Neural cell (in vitro differentiated cells): ENCODE data around the gene TMTC3.

Experiments used
- EP300 ChIP-seq: fragments of 450-650 bp; conservative IDR thresholded peaks from 2 replicates; pipeline ENCODE4 v1.6.1; 2014; ENCODE audit warnings: antibody characterized with exemption, mild to moderate bottlenecking, moderate library complexity; ENCODE audit not compliant: poor library complexity, severe bottlenecking
- EZH2 ChIP-seq: fragments of 200-600, 300-800 bp; shearing (Covaris generic), sonication (generic); IDR thresholded peaks from 2 replicates; pipeline ENCODE4 v1.6.1; 2014; ENCODE audit warnings: antibody characterized with exemption, low read length, borderline replicate concordance, mild to moderate bottlenecking; ENCODE audit not compliant: insufficient read depth, poor library complexity, severe bottlenecking
- POLR2AphosphoS5 ChIP-seq: IDR thresholded peaks from 2 replicates; pipeline ENCODE4 v1.6.1; 2012
- RAD21 ChIP-seq: fragments of 450-650 bp; conservative IDR thresholded peaks from 2 replicates; pipeline ENCODE4 v1.6.1; 2014; ENCODE audit warnings: antibody characterized with exemption, mild to moderate bottlenecking, moderate library complexity
- SMC3 ChIP-seq: fragments of 450-650 bp; conservative IDR thresholded peaks from 2 replicates; pipeline ENCODE4 v1.6.1; 2014; ENCODE audit warnings: antibody characterized with exemption, mild to moderate bottlenecking, moderate library complexity; ENCODE audit not compliant: poor library complexity
- TAF1 ChIP-seq: IDR thresholded peaks from 2 replicates; pipeline ENCODE4 v1.6.1; 2012; ENCODE audit warnings: low read depth
- TF ChIP-seq, protein P1 (sequence below): fragments of 450-650 bp; IDR thresholded peaks from 2 replicates; pipeline ENCODE4 v1.5.1; 2014; ENCODE audit warnings: antibody characterized with exemption, mild to moderate bottlenecking, moderate library complexity; ENCODE audit not compliant: poor library complexity, severe bottlenecking
- TF ChIP-seq, protein P2 (sequence below): IDR thresholded peaks from 2 replicates; pipeline ENCODE4 v1.6.1; 2012; ENCODE audit warnings: borderline replicate concordance

- TF ChIP-seq RAD21 = no peak
- TF ChIP-seq, protein P1, sequence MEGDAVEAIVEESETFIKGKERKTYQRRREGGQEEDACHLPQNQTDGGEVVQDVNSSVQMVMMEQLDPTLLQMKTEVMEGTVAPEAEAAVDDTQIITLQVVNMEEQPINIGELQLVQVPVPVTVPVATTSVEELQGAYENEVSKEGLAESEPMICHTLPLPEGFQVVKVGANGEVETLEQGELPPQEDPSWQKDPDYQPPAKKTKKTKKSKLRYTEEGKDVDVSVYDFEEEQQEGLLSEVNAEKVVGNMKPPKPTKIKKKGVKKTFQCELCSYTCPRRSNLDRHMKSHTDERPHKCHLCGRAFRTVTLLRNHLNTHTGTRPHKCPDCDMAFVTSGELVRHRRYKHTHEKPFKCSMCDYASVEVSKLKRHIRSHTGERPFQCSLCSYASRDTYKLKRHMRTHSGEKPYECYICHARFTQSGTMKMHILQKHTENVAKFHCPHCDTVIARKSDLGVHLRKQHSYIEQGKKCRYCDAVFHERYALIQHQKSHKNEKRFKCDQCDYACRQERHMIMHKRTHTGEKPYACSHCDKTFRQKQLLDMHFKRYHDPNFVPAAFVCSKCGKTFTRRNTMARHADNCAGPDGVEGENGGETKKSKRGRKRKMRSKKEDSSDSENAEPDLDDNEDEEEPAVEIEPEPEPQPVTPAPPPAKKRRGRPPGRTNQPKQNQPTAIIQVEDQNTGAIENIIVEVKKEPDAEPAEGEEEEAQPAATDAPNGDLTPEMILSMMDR = no peak
- TF ChIP-seq EZH2 = no peak
- TF ChIP-seq TAF1 = no peak
- no peak for TF ChIP-seq POLR2AphosphoS5
- TF ChIP-seq SMC3 = no peak
- TF ChIP-seq, protein P2, sequence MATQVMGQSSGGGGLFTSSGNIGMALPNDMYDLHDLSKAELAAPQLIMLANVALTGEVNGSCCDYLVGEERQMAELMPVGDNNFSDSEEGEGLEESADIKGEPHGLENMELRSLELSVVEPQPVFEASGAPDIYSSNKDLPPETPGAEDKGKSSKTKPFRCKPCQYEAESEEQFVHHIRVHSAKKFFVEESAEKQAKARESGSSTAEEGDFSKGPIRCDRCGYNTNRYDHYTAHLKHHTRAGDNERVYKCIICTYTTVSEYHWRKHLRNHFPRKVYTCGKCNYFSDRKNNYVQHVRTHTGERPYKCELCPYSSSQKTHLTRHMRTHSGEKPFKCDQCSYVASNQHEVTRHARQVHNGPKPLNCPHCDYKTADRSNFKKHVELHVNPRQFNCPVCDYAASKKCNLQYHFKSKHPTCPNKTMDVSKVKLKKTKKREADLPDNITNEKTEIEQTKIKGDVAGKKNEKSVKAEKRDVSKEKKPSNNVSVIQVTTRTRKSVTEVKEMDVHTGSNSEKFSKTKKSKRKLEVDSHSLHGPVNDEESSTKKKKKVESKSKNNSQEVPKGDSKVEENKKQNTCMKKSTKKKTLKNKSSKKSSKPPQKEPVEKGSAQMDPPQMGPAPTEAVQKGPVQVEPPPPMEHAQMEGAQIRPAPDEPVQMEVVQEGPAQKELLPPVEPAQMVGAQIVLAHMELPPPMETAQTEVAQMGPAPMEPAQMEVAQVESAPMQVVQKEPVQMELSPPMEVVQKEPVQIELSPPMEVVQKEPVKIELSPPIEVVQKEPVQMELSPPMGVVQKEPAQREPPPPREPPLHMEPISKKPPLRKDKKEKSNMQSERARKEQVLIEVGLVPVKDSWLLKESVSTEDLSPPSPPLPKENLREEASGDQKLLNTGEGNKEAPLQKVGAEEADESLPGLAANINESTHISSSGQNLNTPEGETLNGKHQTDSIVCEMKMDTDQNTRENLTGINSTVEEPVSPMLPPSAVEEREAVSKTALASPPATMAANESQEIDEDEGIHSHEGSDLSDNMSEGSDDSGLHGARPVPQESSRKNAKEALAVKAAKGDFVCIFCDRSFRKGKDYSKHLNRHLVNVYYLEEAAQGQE = no peak
- no peak for TF ChIP-seq EP300
Measured at GRCh38 chr12:88228720-88229119, 86.6 kb downstream of the TMTC3 start.
